NCI-H69 (cell line): ENCODE results near the gene LCE1A.

ENCODE experiments used
- DNase-seq: peaks from one replicate; lab custom pipeline; 2025; lab: John Stamatoyannopoulos, UW

The LCE1A gene

GRCh38 chr1:152827173-152827572, at the start of gene LCE1A:
Gene LCE1A, plus strand, starts transcription at chr1:152827473. Its CDS starts 0 bp downstream, at chr1:152827473.
- no peak for DNase-seq

- peak; percentile 50 for DNase-seq
These were observed 49.6 kb upstream of the LCE1A start for GRCh38 chr1:152777510-152778137.

GRCh38 chr1:152783095-152783494, 44.2 kb upstream of the LCE1A start:
- no peak for DNase-seq

- peak; percentile 5 for DNase-seq
These were observed 41.2 kb upstream of the LCE1A start, which contains the start of gene LCE1E for GRCh38 chr1:152786077-152786476. Gene LCE1E, plus strand, starts transcription at chr1:152786257. Its CDS starts 1,043 bp downstream, at chr1:152787300.

GRCh38 chr1:152795686-152796085, 31.6 kb upstream of the LCE1A start:
- no peak for DNase-seq

GRCh38 chr1:152796421-152796820, 30.9 kb upstream of the LCE1A start, which contains the start of gene LCE1D:
Gene LCE1D, plus strand, starts transcription at chr1:152796721. Its CDS starts 1,074 bp downstream, at chr1:152797795.
- no peak for DNase-seq

GRCh38 chr1:152801333-152801732, 25.9 kb upstream of the LCE1A start:
- no peak for DNase-seq

- DNase-seq: no peak
These were observed 20.7 kb upstream of the LCE1A start, which contains the start of gene LCE1C for GRCh38 chr1:152806576-152806975. Gene LCE1C, minus strand, starts transcription at chr1:152806651. Its CDS starts 1,173 bp downstream, at chr1:152805478.

GRCh38 chr1:152811050-152811449, 16.2 kb upstream of the LCE1A start:
- DNase-seq: no peak

GRCh38 chr1:152811671-152812070, 15.6 kb upstream of the LCE1A start, which contains the start of gene LCE1B:
Gene LCE1B, plus strand, starts transcription at chr1:152811971. Its CDS starts 476 bp downstream, at chr1:152812447.
- DNase-seq: no peak

- DNase-seq: no peak
These were observed 10.0 kb upstream of the LCE1A start for GRCh38 chr1:152817309-152817708.

- DNase-seq: no peak
These were observed 4.0 kb upstream of the LCE1A start for GRCh38 chr1:152823294-152823693.

- no peak for DNase-seq
These were observed 2.3 kb upstream of the LCE1A start for GRCh38 chr1:152824964-152825363.

- no peak for DNase-seq
These were observed 9.6 kb downstream of the LCE1A start for GRCh38 chr1:152836870-152837269.

GRCh38 chr1:152842556-152842955, 15.3 kb downstream of the LCE1A start, which contains the start of gene LCE6A:
Gene LCE6A, plus strand, starts transcription at chr1:152842856. Its CDS starts 665 bp downstream, at chr1:152843521.
- DNase-seq: no peak

GRCh38 chr1:152855661-152856060, 28.4 kb downstream of the LCE1A start:
- no peak for DNase-seq

- no peak for DNase-seq
These were observed 30.8 kb downstream of the LCE1A start for GRCh38 chr1:152858062-152858461.

GRCh38 chr1:152859696-152860095, 32.4 kb downstream of the LCE1A start, which contains the start of gene LCE7A:
Gene LCE7A, plus strand, starts transcription at chr1:152859996. Its CDS starts 702 bp downstream, at chr1:152860698.
- no peak for DNase-seq

- DNase-seq: no peak
These were observed 32.9 kb downstream of the LCE1A start for GRCh38 chr1:152860129-152860528.

- no peak for DNase-seq
These were observed 34.1 kb downstream of the LCE1A start for GRCh38 chr1:152861374-152861773.

GRCh38 chr1:152864443-152864842, 37.2 kb downstream of the LCE1A start:
- no peak for DNase-seq

GRCh38 chr1:152866321-152866720, 39.0 kb downstream of the LCE1A start:
- DNase-seq: no peak

- peak; percentile 65 for DNase-seq
These were observed 42.6 kb downstream of the LCE1A start for GRCh38 chr1:152869808-152870419.
